ENCODE results near the gene MORF4L1. TPM values are rescaled to one million over a fixed set of nuclear protein-coding genes. Genes with fewer than 3 reads are reported as not detected.

The MORF4L1 gene
- total RNA-seq, 4 donors from 2014 or later: 103 to 149 (median 127) TPM

DNA sequence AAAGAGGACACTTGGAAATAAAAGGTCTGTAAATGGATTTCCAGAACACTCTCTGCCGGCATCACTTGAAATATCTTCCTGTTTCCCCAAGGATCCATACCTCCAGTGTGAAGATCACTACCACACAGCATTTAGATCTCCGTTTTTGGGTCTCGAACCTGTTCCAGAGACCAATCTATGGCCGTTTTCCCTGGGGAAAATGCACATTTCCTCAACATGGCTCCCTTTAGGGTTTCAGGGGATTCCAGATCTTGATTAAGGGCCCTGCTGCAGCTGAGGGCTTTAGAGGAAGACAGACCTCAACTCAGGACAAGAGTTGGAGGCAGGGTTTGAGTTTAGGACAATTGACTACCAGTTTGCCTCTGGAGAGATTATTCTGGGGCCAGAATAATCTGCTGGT is 70.1 kb downstream of the MORF4L1 start:
- peaks cover 35% of the 10 kb centered on the region for H3K4me1 ChIP-seq
- 97% methylated on average over 4 of the region's 4 CpGs for WGBS
- TF ChIP-seq EP300 (IDR thresholded peaks at IDR 0.05): no peak
- TF ChIP-seq, protein P1, sequence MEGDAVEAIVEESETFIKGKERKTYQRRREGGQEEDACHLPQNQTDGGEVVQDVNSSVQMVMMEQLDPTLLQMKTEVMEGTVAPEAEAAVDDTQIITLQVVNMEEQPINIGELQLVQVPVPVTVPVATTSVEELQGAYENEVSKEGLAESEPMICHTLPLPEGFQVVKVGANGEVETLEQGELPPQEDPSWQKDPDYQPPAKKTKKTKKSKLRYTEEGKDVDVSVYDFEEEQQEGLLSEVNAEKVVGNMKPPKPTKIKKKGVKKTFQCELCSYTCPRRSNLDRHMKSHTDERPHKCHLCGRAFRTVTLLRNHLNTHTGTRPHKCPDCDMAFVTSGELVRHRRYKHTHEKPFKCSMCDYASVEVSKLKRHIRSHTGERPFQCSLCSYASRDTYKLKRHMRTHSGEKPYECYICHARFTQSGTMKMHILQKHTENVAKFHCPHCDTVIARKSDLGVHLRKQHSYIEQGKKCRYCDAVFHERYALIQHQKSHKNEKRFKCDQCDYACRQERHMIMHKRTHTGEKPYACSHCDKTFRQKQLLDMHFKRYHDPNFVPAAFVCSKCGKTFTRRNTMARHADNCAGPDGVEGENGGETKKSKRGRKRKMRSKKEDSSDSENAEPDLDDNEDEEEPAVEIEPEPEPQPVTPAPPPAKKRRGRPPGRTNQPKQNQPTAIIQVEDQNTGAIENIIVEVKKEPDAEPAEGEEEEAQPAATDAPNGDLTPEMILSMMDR (IDR thresholded peaks at IDR 0.05): no peak
- no peak for TF ChIP-seq POLR2A (IDR thresholded peaks at IDR 0.05)
- TF ChIP-seq POLR2AphosphoS5 (IDR thresholded peaks at IDR 0.05): no peak
- no peak overlapping the region for H3K27ac ChIP-seq
- no peak overlapping the region for H3K4me3 ChIP-seq
- no peak for DNase-seq (ENCODE audit: low spot score in 2 of 2)
- H3K9me3 ChIP-seq: no peaks in the 10 kb centered on the region
- H3K36me3 ChIP-seq: no peaks in the 10 kb centered on the region
- H3K27me3 ChIP-seq: no peaks in the 10 kb centered on the region

- DNase-seq (ENCODE audit: low spot score in 2 of 2): no peak
- WGBS: 67% methylated on average over 7 of the region's 7 CpGs
Observed at GRCh38 chr15:78943692-78944091, 71.0 kb downstream of the MORF4L1 start.

DNA sequence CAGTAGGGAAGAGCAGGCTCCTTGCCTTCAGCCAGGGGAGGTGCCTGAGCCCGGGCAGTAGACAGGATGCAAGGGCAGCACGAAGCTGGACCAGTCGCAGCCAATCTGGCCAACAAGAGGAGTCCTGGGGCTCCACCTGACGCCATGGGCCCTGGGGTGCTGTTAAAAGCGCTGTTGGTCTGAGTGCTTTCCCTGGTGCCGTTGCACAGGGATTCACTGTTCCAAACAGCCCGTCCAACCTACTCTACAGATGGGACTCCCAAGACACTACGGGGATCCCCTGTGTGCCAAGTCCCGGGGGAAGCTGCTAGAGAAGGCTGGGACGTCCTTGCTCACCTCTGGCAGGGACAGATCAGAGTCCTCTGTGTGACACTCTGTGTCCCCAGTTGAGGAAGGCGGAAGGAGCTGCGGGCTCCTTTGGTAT is 71.5 kb downstream of the MORF4L1 start:
- H3K27ac ChIP-seq: peak overlapping the region; percentile 62
- TF ChIP-seq, protein P1 (IDR thresholded peaks at IDR 0.05): no peak
- TF ChIP-seq EP300 (IDR thresholded peaks at IDR 0.05) (no peak), POLR2A (IDR thresholded peaks at IDR 0.05) (no peak), POLR2AphosphoS5 (IDR thresholded peaks at IDR 0.05) (no peak)
- 47% methylated on average over 11 of the region's 12 CpGs for WGBS
- peak overlapping the region; percentile 53 for H3K4me3 ChIP-seq
- no peak for DNase-seq (ENCODE audit: low spot score in 2 of 2)
- no peaks in the 10 kb centered on the region for H3K36me3 ChIP-seq
- no peaks in the 10 kb centered on the region for H3K9me3 ChIP-seq
- no peaks in the 10 kb centered on the region for H3K27me3 ChIP-seq
- peaks cover 25% of the 10 kb centered on the region for H3K4me1 ChIP-seq

More at GRCh38 chr15:78943692-78944091, 71.0 kb downstream of the MORF4L1 start:
- no peaks in the 10 kb centered on the region for H3K27me3 ChIP-seq
- H3K27ac ChIP-seq: no peak overlapping the region
- no peaks in the 10 kb centered on the region for H3K36me3 ChIP-seq
- H3K9me3 ChIP-seq: no peaks in the 10 kb centered on the region
- peak overlapping the region; percentile 53 for H3K4me3 ChIP-seq
- H3K4me1 ChIP-seq: peaks cover 25% of the 10 kb centered on the region
- TF ChIP-seq POLR2A (IDR thresholded peaks at IDR 0.05) (no peak), EP300 (IDR thresholded peaks at IDR 0.05) (no peak), POLR2AphosphoS5 (IDR thresholded peaks at IDR 0.05) (no peak)
- TF ChIP-seq, protein P1 (IDR thresholded peaks at IDR 0.05): no peak

- peak in 1 of 2 donors; percentile 80 for DNase-seq (ENCODE audit: low spot score in 2 of 2)
- Histone ChIP-seq H3K9me3 (no peaks in the 10 kb centered on the region), H3K36me3 (no peaks in the 10 kb centered on the region), H3K4me3 (peak within 1 kb of the TSS; percentile 53), H3K27me3 (no peaks in the 10 kb centered on the region), H3K4me1 (peaks cover 25% of the 10 kb centered on the region), H3K27ac (peak within 1 kb of the TSS; percentile 62)
- TF ChIP-seq, protein P1 (IDR thresholded peaks at IDR 0.05): no peak
- TF ChIP-seq POLR2AphosphoS5 (IDR thresholded peaks at IDR 0.05): peak in 1 of 3 donors; percentile 40
- no peak for TF ChIP-seq EP300 (IDR thresholded peaks at IDR 0.05)
- TF ChIP-seq POLR2A (IDR thresholded peaks at IDR 0.05): peak in 1 of 2 donors; percentile 14
- WGBS: 10% methylated on average over 15 of the region's 71 CpGs
Observed at GRCh38 chr15:78944669-78945407, 72.1 kb downstream of the MORF4L1 start, which contains the start of gene CTSH. CTSH (minus strand) TSS chr15:78945046; CDS start chr15:78944981, 65 bp downstream.

- TF ChIP-seq POLR2A (IDR thresholded peaks at IDR 0.05): no peak
- TF ChIP-seq, protein P1 (IDR thresholded peaks at IDR 0.05): no peak
- TF ChIP-seq POLR2AphosphoS5 (IDR thresholded peaks at IDR 0.05): no peak
- TF ChIP-seq EP300 (IDR thresholded peaks at IDR 0.05): no peak
- DNase-seq (ENCODE audit: low spot score in 2 of 2): no peak
Observed at GRCh38 chr15:78946493-78946892, 73.8 kb downstream of the MORF4L1 start.

More at GRCh38 chr15:78946493-78946892, 73.8 kb downstream of the MORF4L1 start:
- WGBS: 76% methylated on average over 5 of the region's 5 CpGs
- Histone ChIP-seq H3K27ac (no peak overlapping the region), H3K27me3 (no peaks in the 10 kb centered on the region), H3K9me3 (no peaks in the 10 kb centered on the region), H3K4me3 (no peak overlapping the region), H3K4me1 (peaks cover 30% of the 10 kb centered on the region), H3K36me3 (no peaks in the 10 kb centered on the region)
